ENCODE results near the gene ITLN1.

- TF ChIP-seq, protein P1, sequence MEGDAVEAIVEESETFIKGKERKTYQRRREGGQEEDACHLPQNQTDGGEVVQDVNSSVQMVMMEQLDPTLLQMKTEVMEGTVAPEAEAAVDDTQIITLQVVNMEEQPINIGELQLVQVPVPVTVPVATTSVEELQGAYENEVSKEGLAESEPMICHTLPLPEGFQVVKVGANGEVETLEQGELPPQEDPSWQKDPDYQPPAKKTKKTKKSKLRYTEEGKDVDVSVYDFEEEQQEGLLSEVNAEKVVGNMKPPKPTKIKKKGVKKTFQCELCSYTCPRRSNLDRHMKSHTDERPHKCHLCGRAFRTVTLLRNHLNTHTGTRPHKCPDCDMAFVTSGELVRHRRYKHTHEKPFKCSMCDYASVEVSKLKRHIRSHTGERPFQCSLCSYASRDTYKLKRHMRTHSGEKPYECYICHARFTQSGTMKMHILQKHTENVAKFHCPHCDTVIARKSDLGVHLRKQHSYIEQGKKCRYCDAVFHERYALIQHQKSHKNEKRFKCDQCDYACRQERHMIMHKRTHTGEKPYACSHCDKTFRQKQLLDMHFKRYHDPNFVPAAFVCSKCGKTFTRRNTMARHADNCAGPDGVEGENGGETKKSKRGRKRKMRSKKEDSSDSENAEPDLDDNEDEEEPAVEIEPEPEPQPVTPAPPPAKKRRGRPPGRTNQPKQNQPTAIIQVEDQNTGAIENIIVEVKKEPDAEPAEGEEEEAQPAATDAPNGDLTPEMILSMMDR (IDR thresholded peaks at IDR 0.05; ENCODE audit: extremely low read depth in 1 of 2, insufficient read depth in 1 of 2, low read depth in 1 of 2, low read length in 2 of 2) = no peak
- TF ChIP-seq EZH2 (IDR thresholded peaks at IDR 0.05; ENCODE audit: borderline replicate concordance, low read depth, low read length, severe bottlenecking) (no peak), POLR2AphosphoS5 (IDR thresholded peaks at IDR 0.05; ENCODE audit: insufficient read depth, low read depth, low read length) (no peak), POLR2A (IDR thresholded peaks at IDR 0.05; ENCODE audit: low read depth, low read length) (no peak), MYC (IDR thresholded peaks at IDR 0.05; ENCODE audit: low read depth, low read length) (no peak), MAX (IDR thresholded peaks at IDR 0.05; ENCODE audit: insufficient read depth, insufficient read length) (no peak), FOS (IDR thresholded peaks at IDR 0.05; ENCODE audit: borderline replicate concordance, insufficient read depth, low read length) (no peak), GATA2 (IDR thresholded peaks at IDR 0.05; ENCODE audit: insufficient read depth, insufficient read length, low read depth, low read length) (no peak)
Measured at GRCh38 chr1:160837558-160838205, 47.3 kb downstream of the ITLN1 start.
